Esophagus muscularis mucosa (tissue), 4 donors: ENCODE data around the gene PDGFD. TPM values are rescaled to one million over a fixed set of nuclear protein-coding genes. Genes with fewer than 3 reads are reported as not detected.

Source experiments
- DNase-seq: peaks from one replicate; pipeline ENCODE4 v3.0.0-alpha.2; 2017; ENCODE audit errors: extremely low spot score
- H3K27ac ChIP-seq, 4 donors: fragments of 200-600 bp; sonication (generic); replicated peaks in 1 of 4; 1 replicate in 3 of 4; 2 replicates in 1 of 4; pipeline ENCODE4 v1.5.1; 2016 to 2019; ENCODE audit warnings: mild to moderate bottlenecking in 1 of 4
- H3K27me3 ChIP-seq, 4 donors: fragments of 200-600 bp; sonication (generic); one replicate each; pipeline versions ENCODE4 v1.5.1 to v1.6.0; 2016 to 2019
- H3K36me3 ChIP-seq, 4 donors: fragments of 200-600 bp; sonication (generic); one replicate each; pipeline ENCODE4 v1.5.1; 2016 to 2019
- H3K4me1 ChIP-seq, 4 donors: fragments of 200-600 bp; sonication (generic); one replicate each; pipeline ENCODE4 v1.5.1; 2016 to 2019
- H3K4me3 ChIP-seq, 4 donors: fragments of 200-600 bp; sonication (generic); 1 replicate in 2 of 4; 2 replicates in 2 of 4; pipeline ENCODE4 v1.5.1; 2016 to 2019; ENCODE audit warnings: mild to moderate bottlenecking in 4 of 4, moderate library complexity in 1 of 4
- H3K9me3 ChIP-seq, 4 donors: fragments of 200-600 bp; sonication (generic); 1 replicate in 3 of 4; 2 replicates in 1 of 4; pipeline ENCODE4 v1.5.1; 2016 to 2019
- CTCF ChIP-seq, 3 experiments: fragments of 200-600 bp in 2 of 3; fragments of 450-650 bp in 1 of 3; sonication (generic) in 2 of 3; IDR thresholded peaks; one replicate each; pipeline ENCODE4 v1.5.1; 2017 to 2019; ENCODE audit warnings: antibody characterized with exemption in 3 of 3, mild to moderate bottlenecking in 2 of 3, moderate library complexity in 1 of 3
- EP300 ChIP-seq: sonication (generic); formaldehyde crosslinking; IDR thresholded peaks from one replicate; pipeline ENCODE4 v1.6.1; 2017; ENCODE audit warnings: antibody characterized with exemption
- POLR2A ChIP-seq: fragments of 450-650 bp; IDR thresholded peaks from one replicate; pipeline ENCODE4 v1.6.1; 2017; ENCODE audit warnings: antibody characterized with exemption, moderate library complexity, mild to moderate bottlenecking, low read depth
- POLR2AphosphoS5 ChIP-seq, 2 donors: sonication (generic); formaldehyde crosslinking; IDR thresholded peaks; one replicate each; pipeline ENCODE4 v1.6.1; 2017; ENCODE audit warnings: antibody characterized with exemption in 2 of 2
- WGBS: methylation state at CpG from one replicate; pipeline ENCODE4 v1.1.5; 2018; 5-methylcytosine and 5-hydroxymethylcytosine counted together
- intact Hi-C: fragments of 100-400 bp; cut with DNase I; formaldehyde crosslinking; loops from one replicate; pipeline ENCODE4 v1.15.1; 2023
- total RNA-seq, 4 donors: library from RNA; depleted of rRNA; stranded (reverse); fragments of >200 nt; gene quantifications; one replicate each; pipeline versions ENCODE4 v1.1.0 to v1.2.1, GENCODE V29; 2016

Gene PDGFD
- total RNA-seq, 4 donors from 2014 or later, result 4.2 to 8.6 (median 6.5) TPM

- WGBS, result 100% methylated on average over 1 of the region's 1 CpG
- Histone ChIP-seq H3K9me3 (no peaks in the 10 kb centered on the region), H3K4me1 (peaks cover 0 to 15% (median 13%) of the 10 kb centered on the region in 4 donors), H3K4me3 (no peak overlapping the region), H3K27ac (no peak overlapping the region), H3K36me3 (no peaks in the 10 kb centered on the region), H3K27me3 (no peaks in the 10 kb centered on the region)
- intact Hi-C loops, result no loop called here
- DNase-seq, result no peak
- no peak for TF ChIP-seq POLR2A
- no peak for TF ChIP-seq POLR2AphosphoS5 (IDR thresholded peaks at IDR 0.05)
- TF ChIP-seq EP300, result no peak
- no peak for TF ChIP-seq CTCF (IDR thresholded peaks at IDR 0.05)
Observed at GRCh38 chr11:103997082-103997481, 166.9 kb downstream of the PDGFD start.

GRCh38 chr11:103995896-103996295 is 168.1 kb downstream of the PDGFD start:
- no peak overlapping the region for H3K4me3 ChIP-seq
- intact Hi-C loops, result no loop called here
- 92% methylated on average over 4 of the region's 4 CpGs for WGBS
- DNase-seq, result no peak
- H3K27ac ChIP-seq, result no peak overlapping the region
- no peak for TF ChIP-seq POLR2A
- no peak for TF ChIP-seq POLR2AphosphoS5 (IDR thresholded peaks at IDR 0.05)
- TF ChIP-seq EP300, result no peak
- TF ChIP-seq CTCF (IDR thresholded peaks at IDR 0.05), result no peak
- H3K9me3 ChIP-seq, result no peaks in the 10 kb centered on the region
- H3K27me3 ChIP-seq, result no peaks in the 10 kb centered on the region
- no peaks in the 10 kb centered on the region for H3K36me3 ChIP-seq
- peaks cover 0 to 15% (median 13%) of the 10 kb centered on the region in 4 donors for H3K4me1 ChIP-seq

- Histone ChIP-seq H3K27ac (no peak overlapping the region), H3K27me3 (no peaks in the 10 kb centered on the region), H3K9me3 (no peaks in the 10 kb centered on the region), H3K4me1 (peaks cover 0 to 15% (median 13%) of the 10 kb centered on the region in 4 donors), H3K4me3 (no peak overlapping the region), H3K36me3 (no peaks in the 10 kb centered on the region)
- intact Hi-C loops, result no loop called here
- TF ChIP-seq EP300 (no peak), POLR2AphosphoS5 (IDR thresholded peaks at IDR 0.05) (no peak), CTCF (IDR thresholded peaks at IDR 0.05) (no peak), POLR2A (no peak)
- no peak for DNase-seq
- 72% methylated on average over 2 of the region's 2 CpGs for whole genome bisulfite sequencing
Observed at GRCh38 chr11:103994518-103994917, 169.4 kb downstream of the PDGFD start.

- 41% methylated on average over 1 of the region's 1 CpG for WGBS
Observed at GRCh38 chr11:103994094-103994493, 169.9 kb downstream of the PDGFD start.

More at GRCh38 chr11:103994094-103994493, 169.9 kb downstream of the PDGFD start:
- Histone ChIP-seq H3K4me3 (no peak overlapping the region), H3K27me3 (no peaks in the 10 kb centered on the region), H3K27ac (no peak overlapping the region), H3K9me3 (no peaks in the 10 kb centered on the region), H3K36me3 (no peaks in the 10 kb centered on the region), H3K4me1 (peaks cover 0 to 15% (median 13%) of the 10 kb centered on the region in 4 donors)
- no peak for TF ChIP-seq CTCF (IDR thresholded peaks at IDR 0.05)
- no peak for TF ChIP-seq EP300
- TF ChIP-seq POLR2A, result no peak
- TF ChIP-seq POLR2AphosphoS5 (IDR thresholded peaks at IDR 0.05), result no peak
- DNase-seq, result no peak
- intact Hi-C loops, result no loop called here
